DLD1 (cell line): ENCODE results near the gene CDC42EP1.

Experiments
- in situ Hi-C: cut with HindIII; loops from 2 replicates; pipeline ENCODE4 v1.10.0; 2017; ENCODE audit warnings: low sequenced_read_pairs

CDC42EP1 gene

GRCh38 chr22:37559521-37559900, 769 bp upstream of the CDC42EP1 start:
- in situ Hi-C loops: no loop called here

DNA sequence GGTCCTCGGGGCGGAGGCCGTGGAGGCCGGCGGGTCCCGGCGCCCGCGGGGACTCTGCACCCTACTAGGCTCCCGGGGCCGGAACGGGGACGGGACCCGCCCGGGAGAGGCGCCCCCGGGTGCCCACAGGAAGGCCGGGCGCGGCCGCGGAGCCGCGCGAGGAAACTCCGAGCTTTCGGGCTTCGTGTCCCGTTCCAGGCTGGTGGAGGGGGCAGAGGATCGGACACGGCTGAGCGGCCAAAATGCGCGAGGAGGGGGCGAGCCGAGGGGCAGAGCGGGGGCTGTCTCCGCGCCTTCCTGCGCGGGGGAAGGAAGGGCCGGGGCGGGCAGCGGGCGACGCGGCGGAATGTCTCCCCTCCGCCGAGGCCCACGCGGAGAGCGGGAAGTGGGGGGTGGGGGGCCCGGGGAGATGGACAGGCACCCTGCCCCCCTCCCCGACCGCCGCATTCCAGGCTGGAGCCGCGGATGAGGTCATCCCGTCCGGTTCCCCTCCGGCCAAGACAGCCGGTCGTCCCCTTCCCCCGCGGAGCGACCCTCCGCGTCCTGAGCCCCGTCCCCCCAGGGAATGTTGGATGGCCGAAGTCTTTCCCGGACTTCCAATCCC, 430 bp downstream of the CDC42EP1 start:
- in situ Hi-C loops: no loop called here

- in situ Hi-C loops: no loop called here
These were observed 1.1 kb downstream of the CDC42EP1 start for GRCh38 chr22:37561212-37562048.

DNA sequence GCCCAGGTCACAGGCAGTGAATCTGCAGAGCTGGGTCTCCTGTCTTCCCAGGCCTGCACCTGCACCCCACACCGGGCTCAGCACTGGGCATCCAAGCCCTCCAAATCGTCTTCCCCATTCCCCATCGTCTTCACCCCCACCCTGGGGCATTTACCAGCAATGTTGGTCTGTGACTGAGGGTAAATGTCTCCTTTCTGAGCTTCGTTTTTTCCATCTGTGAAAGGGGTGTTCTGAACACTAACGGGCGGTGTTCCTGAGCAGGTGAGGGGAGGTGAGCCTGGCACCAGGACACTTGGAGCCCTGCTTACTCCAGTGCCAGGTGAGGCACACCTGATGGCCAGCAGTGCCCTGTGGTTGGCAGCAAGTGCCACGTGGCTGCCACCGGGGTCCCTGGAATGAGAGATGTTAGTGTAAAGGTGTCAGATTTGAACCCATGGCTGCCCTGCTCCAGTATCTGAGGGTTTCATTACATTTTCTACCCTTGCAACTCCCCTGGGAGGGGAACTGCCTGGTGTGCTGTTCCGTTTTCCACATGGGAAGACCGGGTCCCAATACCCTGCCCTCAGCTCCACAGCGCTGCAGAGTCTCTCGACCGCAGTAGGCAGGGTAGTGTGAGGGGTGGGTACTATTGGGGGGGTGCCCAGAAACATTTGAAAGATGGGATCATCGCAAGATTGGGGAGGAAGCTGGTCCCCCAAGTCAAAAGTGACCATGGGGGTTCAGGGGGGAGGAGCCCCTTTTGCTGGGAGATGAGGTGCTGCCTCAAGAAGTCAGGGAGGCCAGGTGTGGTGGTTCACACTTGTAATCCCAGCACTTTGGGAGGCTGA, 2.0 kb downstream of the CDC42EP1 start:
- in situ Hi-C loops: no loop called here

DNA sequence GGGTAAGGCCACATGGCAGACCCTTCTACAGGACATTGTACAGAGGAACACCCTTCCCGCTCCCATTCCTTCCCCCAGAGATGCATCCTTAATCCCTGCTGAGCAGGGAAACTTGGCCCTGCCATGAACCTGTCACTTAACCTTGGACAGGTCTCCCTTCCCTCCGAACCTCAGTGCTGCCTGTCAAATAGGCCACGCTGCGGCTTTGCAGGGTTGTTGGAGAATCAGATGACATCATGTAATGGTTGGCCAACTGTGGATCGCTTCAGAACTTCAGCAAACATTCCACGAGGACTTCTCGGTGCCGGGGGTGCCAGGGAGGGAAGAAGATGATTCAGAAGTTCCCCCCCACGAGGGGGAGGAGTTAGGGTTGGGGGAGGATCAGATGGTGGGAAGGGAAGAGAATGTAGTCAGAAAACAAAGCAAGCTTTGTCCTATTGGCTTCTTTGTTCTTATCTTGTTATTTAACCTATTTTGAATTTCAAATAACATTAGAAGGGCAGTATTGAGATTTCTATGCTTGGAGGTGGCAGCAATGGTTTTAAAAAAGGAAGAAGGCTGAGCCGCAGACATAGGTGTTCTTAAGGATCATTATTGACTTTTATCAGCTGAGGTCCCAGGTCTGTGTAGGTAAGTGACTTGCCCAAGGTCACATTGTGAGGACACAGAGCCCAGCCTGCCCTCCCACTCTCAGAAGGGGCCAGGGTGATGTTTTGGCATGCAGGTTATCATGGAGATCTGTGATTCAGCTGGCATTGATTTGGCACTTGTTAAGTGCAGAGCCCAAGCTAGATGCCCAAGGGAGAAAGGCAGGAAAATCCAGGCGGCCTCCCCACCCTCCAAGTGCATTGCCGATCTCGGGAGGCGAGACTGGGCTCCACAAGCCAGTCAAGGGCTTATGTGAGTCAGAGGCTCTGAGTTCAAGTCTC, 3.1 kb downstream of the CDC42EP1 start:
- in situ Hi-C loops: no loop called here

- in situ Hi-C loops: no loop called here
These were observed 3.9 kb downstream of the CDC42EP1 start for GRCh38 chr22:37564111-37564711.

DNA sequence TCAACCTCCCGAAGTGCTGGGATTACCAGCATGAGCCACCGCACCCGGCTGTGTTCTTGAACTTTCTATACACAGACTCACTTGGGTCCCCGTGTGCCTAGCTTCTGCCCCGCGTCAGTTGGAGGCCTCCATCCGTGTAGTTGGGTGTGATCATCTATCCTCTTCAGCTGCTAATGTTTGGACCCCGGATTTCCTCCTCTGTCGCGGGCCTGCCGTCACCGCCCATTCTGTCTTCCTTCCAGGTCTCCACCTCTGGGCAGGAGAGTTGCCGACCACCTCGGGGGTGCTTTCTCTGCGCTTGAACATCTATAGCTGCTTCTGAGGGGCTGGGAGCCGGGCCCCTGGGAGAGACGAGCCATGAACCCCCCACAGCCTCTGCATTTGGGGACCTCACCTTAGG, 5.5 kb downstream of the CDC42EP1 start:
- in situ Hi-C loops: no loop called here

DNA sequence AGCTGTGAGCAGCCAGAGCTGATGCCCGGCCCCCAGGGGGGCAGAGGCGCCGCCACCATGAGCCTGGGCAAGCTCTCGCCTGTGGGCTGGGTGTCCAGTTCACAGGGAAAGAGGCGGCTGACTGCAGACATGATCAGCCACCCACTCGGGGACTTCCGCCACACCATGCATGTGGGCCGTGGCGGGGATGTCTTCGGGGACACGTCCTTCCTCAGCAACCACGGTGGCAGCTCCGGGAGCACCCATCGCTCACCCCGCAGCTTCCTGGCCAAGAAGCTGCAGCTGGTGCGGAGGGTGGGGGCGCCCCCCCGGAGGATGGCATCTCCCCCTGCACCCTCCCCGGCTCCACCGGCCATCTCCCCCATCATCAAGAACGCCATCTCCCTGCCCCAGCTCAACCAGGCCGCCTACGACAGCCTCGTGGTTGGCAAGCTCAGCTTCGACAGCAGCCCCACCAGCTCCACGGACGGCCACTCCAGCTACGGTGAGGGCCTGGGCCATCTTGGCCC, 6.1 kb downstream of the CDC42EP1 start:
- in situ Hi-C loops: no loop called here

- in situ Hi-C loops: no loop called here
These were observed 6.9 kb downstream of the CDC42EP1 start for GRCh38 chr22:37566903-37567798.

- in situ Hi-C loops: no loop called here
These were observed 7.7 kb downstream of the CDC42EP1 start for GRCh38 chr22:37568012-37568411.

DNA sequence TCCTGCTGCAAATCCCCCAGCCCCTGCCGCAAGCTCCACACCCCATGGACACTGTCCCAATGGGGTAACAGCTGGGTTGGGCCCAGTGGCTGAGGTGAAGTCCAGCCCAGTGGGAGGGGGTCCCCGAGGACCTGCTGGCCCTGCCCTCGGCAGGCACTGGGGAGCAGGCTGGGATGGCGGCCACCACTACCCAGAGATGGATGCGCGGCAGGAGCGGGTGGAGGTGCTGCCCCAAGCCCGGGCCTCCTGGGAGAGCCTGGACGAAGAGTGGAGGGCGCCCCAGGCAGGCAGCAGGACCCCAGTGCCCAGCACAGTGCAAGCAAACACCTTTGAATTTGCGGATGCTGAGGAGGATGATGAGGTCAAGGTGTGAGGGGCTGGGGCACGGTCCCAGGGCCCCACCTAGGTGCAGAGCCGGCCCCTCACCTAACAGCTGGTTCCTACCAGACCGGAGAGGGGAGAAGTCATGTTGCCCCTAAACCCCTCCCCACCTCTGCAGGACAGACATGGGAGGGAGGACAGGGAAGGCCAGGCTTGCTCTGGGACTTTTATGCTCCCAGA, 8.2 kb downstream of the CDC42EP1 start:
- in situ Hi-C loops: no loop called here

- in situ Hi-C loops: no loop called here
These were observed 9.0 kb downstream of the CDC42EP1 start for GRCh38 chr22:37569009-37569920.

GRCh38 chr22:37569921-37570660, 9.8 kb downstream of the CDC42EP1 start:
- in situ Hi-C loops: no loop called here

DNA sequence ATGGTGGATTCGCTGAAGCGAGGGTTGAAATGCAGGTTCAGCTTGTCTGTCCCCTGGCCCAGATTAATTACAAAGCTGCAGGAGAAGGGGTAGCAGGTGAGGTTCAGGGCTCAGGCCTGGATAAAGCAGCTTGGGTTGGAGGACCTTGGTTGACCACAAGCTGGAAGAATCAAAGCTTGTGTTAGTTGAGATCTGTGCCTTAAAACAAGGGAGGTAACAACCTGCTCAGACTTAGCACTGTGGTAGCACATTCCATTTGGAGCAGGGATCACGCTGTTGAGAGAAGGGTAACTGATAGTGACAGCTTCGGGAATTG, 10.3 kb downstream of the CDC42EP1 start:
- in situ Hi-C loops: no loop called here

GRCh38 chr22:37571258-37571991, 11.1 kb downstream of the CDC42EP1 start:
- in situ Hi-C loops: no loop called here

DNA sequence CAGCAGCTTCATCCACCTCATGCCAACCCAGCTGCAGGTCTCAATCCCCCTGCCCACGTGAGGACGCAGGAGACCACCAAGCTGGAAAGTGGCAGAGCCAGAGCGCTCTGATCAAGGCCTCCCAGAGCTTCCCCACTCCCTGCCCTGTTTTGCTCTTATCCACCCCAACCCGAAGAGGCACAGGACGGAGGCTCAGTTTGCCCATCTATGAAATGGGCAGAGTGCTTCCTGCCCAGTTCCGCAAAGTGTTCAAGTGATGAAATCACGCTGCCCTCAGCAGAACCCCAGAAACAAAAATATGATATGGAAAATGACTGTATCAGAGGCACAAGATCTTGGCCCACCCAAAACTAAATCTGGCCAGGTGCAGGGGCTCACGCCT, 11.7 kb downstream of the CDC42EP1 start:
- in situ Hi-C loops: no loop called here
